ENCODE measurements around the gene CTH. TPM values are rescaled to one million over a fixed set of nuclear protein-coding genes. Genes with fewer than 3 reads are reported as not detected.

The CTH gene
- total RNA-seq, 1 experiment from 2014 or later = 13.2 TPM

DNA sequence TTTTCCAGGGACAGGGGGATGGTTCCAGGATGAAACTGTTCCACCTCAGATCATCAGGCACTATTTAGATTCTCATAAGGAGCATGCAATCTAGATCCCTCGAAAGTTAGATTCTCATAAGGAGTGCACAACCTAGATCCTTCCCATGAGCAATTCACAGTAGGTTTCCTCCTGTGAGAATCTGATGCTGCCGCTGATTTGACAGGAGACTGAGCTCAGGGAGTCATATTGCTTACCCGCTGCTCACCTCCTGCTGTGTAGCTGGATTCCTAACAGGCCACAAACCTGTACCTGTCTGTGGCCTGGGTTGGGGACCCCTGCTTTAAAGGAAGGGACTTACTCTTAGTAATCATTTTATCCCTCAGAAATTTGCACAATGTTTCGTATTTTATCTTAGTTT, 9.3 kb downstream of the CTH start:
- Histone ChIP-seq H3K36me3 (ENCODE audit: low read depth, low read length) (peaks cover 19% of the 10 kb centered on the region), H3K79me2 (ENCODE audit: low read length) (no peaks in the 10 kb centered on the region), H3F3A (ENCODE audit: low read length, unreplicated experiment) (no peaks in the 10 kb centered on the region), H3K27me3 (ENCODE audit: low read length) (no peaks in the 10 kb centered on the region), H3K27ac (ENCODE audit: low read length) (no peak overlapping the region), H2AFZ (ENCODE audit: low read length) (no peak overlapping the region), H3K9ac (ENCODE audit: low read length) (no peak overlapping the region), H3K9me2 (replicated peaks; ENCODE audit: low read length) (no peaks in the 10 kb centered on the region), H4K20me1 (ENCODE audit: low read length) (no peaks in the 10 kb centered on the region), H3K9me3 (ENCODE audit: low read length) (no peaks in the 10 kb centered on the region), H3K4me3 (ENCODE audit: low read length) (no peak overlapping the region), H3K4me2 (ENCODE audit: low read length) (no peak overlapping the region), H3K4me1 (ENCODE audit: insufficient read depth, low read length) (0 out of 2 replicates have a peak, but pooled peaks cover under 1% of the 10 kb centered on the region)
- ATAC-seq (no peak), DNase-seq (no peak)
- CTCF ChIA-PET = no interaction called here
- intact Hi-C loops (cut with micrococcal nuclease) = no loop called here
- POLR2A ChIA-PET (ENCODE audit: unreplicated experiment) = no interaction called here
- no peak for TF ChIP-seq EZH2phosphoT487 (IDR thresholded peaks at IDR 0.05; ENCODE audit: borderline replicate concordance, low read length)
- TF ChIP-seq EZH2 (IDR thresholded peaks at IDR 0.05; ENCODE audit: low read length, unreplicated experiment) = no peak
- TF ChIP-seq, protein P1, sequence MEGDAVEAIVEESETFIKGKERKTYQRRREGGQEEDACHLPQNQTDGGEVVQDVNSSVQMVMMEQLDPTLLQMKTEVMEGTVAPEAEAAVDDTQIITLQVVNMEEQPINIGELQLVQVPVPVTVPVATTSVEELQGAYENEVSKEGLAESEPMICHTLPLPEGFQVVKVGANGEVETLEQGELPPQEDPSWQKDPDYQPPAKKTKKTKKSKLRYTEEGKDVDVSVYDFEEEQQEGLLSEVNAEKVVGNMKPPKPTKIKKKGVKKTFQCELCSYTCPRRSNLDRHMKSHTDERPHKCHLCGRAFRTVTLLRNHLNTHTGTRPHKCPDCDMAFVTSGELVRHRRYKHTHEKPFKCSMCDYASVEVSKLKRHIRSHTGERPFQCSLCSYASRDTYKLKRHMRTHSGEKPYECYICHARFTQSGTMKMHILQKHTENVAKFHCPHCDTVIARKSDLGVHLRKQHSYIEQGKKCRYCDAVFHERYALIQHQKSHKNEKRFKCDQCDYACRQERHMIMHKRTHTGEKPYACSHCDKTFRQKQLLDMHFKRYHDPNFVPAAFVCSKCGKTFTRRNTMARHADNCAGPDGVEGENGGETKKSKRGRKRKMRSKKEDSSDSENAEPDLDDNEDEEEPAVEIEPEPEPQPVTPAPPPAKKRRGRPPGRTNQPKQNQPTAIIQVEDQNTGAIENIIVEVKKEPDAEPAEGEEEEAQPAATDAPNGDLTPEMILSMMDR (conservative IDR thresholded peaks at IDR 0.05; ENCODE audit: low read depth, low read length) = no peak
- no TSS peak for BruUV-seq (replicated peaks)

DNA sequence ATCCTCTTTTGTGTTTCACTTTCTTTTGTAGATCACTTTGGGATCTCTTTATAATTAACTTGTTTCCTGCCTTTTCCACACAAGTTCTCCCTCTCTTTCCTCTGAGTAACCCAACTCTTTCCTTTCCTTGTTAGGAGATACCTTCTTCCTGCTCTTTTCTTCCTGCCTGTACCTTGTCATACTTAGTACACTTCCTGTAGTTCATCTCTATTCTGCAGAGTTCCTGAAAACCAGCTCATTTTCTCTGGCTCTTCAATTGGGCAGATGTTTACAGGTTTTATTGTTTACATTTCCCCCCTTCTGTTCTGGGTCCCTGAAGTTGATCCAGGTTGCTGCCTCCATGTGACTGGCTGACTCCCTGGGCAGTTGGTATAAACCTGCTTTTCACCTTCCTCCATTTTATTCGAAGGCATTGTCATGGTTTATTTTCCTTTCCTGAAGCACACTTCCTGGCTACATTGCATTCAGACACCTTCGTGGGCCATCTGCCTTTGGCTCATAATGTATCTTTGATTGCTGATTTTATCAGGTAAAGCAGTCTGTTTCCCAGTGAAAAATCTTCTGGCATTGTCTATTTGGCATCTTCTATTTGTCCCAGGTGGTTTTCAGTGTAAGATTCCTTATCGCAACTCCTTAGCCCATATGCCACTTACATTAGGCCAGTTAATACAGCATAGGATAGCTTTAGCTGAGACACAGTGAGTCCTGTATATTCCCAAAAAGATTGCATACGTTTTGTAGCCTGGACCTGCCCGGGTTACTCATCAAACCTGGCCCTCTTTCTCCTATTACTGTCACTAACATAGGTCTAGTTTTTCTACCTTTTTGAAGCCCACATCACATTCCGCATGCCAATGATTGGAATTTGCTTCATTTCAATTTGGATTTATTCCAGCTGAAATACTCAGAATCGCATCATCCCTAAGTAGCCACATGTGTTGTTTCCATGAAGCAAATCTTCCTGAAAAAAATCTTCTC, 15.4 kb downstream of the CTH start:
- CTCF ChIA-PET = no interaction called here
- peaks cover 40% of the 10 kb centered on the region for H3K4me1 ChIP-seq (ENCODE audit: insufficient read depth, low read length)
- no peaks in the 10 kb centered on the region for H3K9me3 ChIP-seq (ENCODE audit: low read length)
- 0 out of 2 replicates have a peak overlapping the region, but pooled peaks have one; percentile 1 for H2AFZ ChIP-seq (ENCODE audit: low read length)
- H3K4me3 ChIP-seq (ENCODE audit: low read length) = no peak overlapping the region
- POLR2A ChIA-PET (ENCODE audit: unreplicated experiment) = interaction anchor here (0.8 kb wide), 1 partner anchor 16 kb away, joined by 5 read pairs; the partner anchor contains the start of gene CTH
- peaks cover 12% of the 10 kb centered on the region for H3K36me3 ChIP-seq (ENCODE audit: low read depth, low read length)
- TF ChIP-seq EZH2phosphoT487 (IDR thresholded peaks at IDR 0.05; ENCODE audit: borderline replicate concordance, low read length) (no peak), EZH2 (IDR thresholded peaks at IDR 0.05; ENCODE audit: low read length, unreplicated experiment) (no peak)
- TF ChIP-seq, protein P1 (conservative IDR thresholded peaks at IDR 0.05; ENCODE audit: low read depth, low read length) = no peak
- peaks cover 4% of the 10 kb centered on the region for H3F3A ChIP-seq (ENCODE audit: low read length, unreplicated experiment)
- peak overlapping the region; percentile 67 for H3K27ac ChIP-seq (ENCODE audit: low read length)
- H3K4me2 ChIP-seq (ENCODE audit: low read length) = peak overlapping the region; percentile 3
- intact Hi-C loops (cut with micrococcal nuclease) = no loop called here
- ATAC-seq (peak; percentile 52), DNase-seq (peak; percentile 75)
- H4K20me1 ChIP-seq (ENCODE audit: low read length) = no peaks in the 10 kb centered on the region
- no TSS peak for BruUV-seq (replicated peaks)
- no peak overlapping the region for H3K9ac ChIP-seq (ENCODE audit: low read length)
- no peaks in the 10 kb centered on the region for H3K27me3 ChIP-seq (ENCODE audit: low read length)
- no peaks in the 10 kb centered on the region for H3K79me2 ChIP-seq (ENCODE audit: low read length)
- H3K9me2 ChIP-seq (replicated peaks; ENCODE audit: low read length) = no peaks in the 10 kb centered on the region

DNA sequence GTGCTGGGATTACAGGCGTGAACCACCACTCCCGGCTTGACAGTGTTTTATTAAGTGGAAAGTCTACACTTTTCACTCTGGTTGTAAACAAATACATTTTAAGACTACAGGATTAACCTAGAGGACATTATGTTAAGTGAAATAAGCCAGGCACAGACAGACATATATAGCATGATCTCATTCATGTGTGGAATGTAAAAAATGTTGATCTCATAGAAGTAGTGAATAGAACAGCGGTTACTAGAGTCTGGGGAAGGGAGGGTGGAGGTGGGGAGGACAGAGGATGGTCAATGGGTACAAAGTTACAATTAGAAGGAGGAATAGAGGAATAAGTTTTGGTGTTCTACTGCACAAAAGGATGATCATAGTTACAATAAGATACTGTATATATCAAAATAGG, 16.9 kb downstream of the CTH start:
- Histone ChIP-seq H3K36me3 (ENCODE audit: low read depth, low read length) (peaks cover 19% of the 10 kb centered on the region), H3F3A (ENCODE audit: low read length, unreplicated experiment) (peaks cover 4% of the 10 kb centered on the region), H3K9ac (ENCODE audit: low read length) (no peak overlapping the region), H3K79me2 (ENCODE audit: low read length) (no peaks in the 10 kb centered on the region), H3K4me1 (ENCODE audit: insufficient read depth, low read length) (peaks cover 40% of the 10 kb centered on the region), H3K4me3 (ENCODE audit: low read length) (no peak overlapping the region), H3K9me2 (replicated peaks; ENCODE audit: low read length) (no peaks in the 10 kb centered on the region), H3K27me3 (ENCODE audit: low read length) (no peaks in the 10 kb centered on the region), H2AFZ (ENCODE audit: low read length) (no peak overlapping the region), H4K20me1 (ENCODE audit: low read length) (no peaks in the 10 kb centered on the region), H3K27ac (ENCODE audit: low read length) (no peak overlapping the region), H3K9me3 (ENCODE audit: low read length) (no peaks in the 10 kb centered on the region), H3K4me2 (ENCODE audit: low read length) (no peak overlapping the region)
- DNase-seq (peak; percentile 11), ATAC-seq (no peak)
- POLR2A ChIA-PET (ENCODE audit: unreplicated experiment) = no interaction called here
- TF ChIP-seq, protein P1 (conservative IDR thresholded peaks at IDR 0.05; ENCODE audit: low read depth, low read length) = no peak
- TF ChIP-seq EZH2phosphoT487 (IDR thresholded peaks at IDR 0.05; ENCODE audit: borderline replicate concordance, low read length) (no peak), EZH2 (IDR thresholded peaks at IDR 0.05; ENCODE audit: low read length, unreplicated experiment) (no peak)
- no TSS peak for BruUV-seq (replicated peaks)
- intact Hi-C loops (cut with micrococcal nuclease) = loop anchor here (2.0 kb wide), 1 partner anchor 41 kb away; no protein-coding TSS in a partner anchor
- CTCF ChIA-PET = no interaction called here

Measured in PC-3 (cell line).